Measurements from ENCODE around the gene KCNMA1. TPM values are rescaled to one million over a fixed set of nuclear protein-coding genes. Genes with fewer than 3 reads are reported as not detected.

KCNMA1 gene
- polyA plus RNA-seq, 1 donor from 2014 or later, result 60.8 TPM

- Histone ChIP-seq H3K27ac (ENCODE audit: low read length) (peak overlapping the region; percentile 83), H3K9me2 (ENCODE audit: insufficient read depth, low read length) (no peaks in the 10 kb centered on the region), H3K79me2 (replicated peaks; ENCODE audit: insufficient read depth, low read length) (no peaks in the 10 kb centered on the region), H3K4me2 (ENCODE audit: low read length) (peak overlapping the region; percentile 8), H3K9ac (ENCODE audit: low read length) (peak overlapping the region; percentile 55), H3F3A (ENCODE audit: insufficient read depth, low read length, poor library complexity, severe bottlenecking) (no peaks in the 10 kb centered on the region), H3K4me3 (ENCODE audit: low read length) (peak overlapping the region; percentile 28), H2AFZ (ENCODE audit: low read depth, low read length) (peak overlapping the region; percentile 5), H3K9me3 (ENCODE audit: low read length) (no peaks in the 10 kb centered on the region), H3K27me3 (ENCODE audit: insufficient read depth, low read depth, low read length) (no peaks in the 10 kb centered on the region), H3K36me3 (ENCODE audit: insufficient read depth, low read length) (no peaks in the 10 kb centered on the region), H4K20me1 (ENCODE audit: insufficient read depth) (no peaks in the 10 kb centered on the region)
- TF ChIP-seq EP300 (conservative IDR thresholded peaks at IDR 0.05; ENCODE audit: poor library complexity, severe bottlenecking), result no peak
- TF ChIP-seq, protein P1, sequence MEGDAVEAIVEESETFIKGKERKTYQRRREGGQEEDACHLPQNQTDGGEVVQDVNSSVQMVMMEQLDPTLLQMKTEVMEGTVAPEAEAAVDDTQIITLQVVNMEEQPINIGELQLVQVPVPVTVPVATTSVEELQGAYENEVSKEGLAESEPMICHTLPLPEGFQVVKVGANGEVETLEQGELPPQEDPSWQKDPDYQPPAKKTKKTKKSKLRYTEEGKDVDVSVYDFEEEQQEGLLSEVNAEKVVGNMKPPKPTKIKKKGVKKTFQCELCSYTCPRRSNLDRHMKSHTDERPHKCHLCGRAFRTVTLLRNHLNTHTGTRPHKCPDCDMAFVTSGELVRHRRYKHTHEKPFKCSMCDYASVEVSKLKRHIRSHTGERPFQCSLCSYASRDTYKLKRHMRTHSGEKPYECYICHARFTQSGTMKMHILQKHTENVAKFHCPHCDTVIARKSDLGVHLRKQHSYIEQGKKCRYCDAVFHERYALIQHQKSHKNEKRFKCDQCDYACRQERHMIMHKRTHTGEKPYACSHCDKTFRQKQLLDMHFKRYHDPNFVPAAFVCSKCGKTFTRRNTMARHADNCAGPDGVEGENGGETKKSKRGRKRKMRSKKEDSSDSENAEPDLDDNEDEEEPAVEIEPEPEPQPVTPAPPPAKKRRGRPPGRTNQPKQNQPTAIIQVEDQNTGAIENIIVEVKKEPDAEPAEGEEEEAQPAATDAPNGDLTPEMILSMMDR (IDR thresholded peaks at IDR 0.05; ENCODE audit: poor library complexity, severe bottlenecking), result no peak
- no peak for TF ChIP-seq EZH2 (IDR thresholded peaks at IDR 0.05; ENCODE audit: borderline replicate concordance, insufficient read depth, low read length, poor library complexity, severe bottlenecking)
- TF ChIP-seq TAF1 (IDR thresholded peaks at IDR 0.05; ENCODE audit: low read depth), result no peak
- no peak for TF ChIP-seq MXI1 (conservative IDR thresholded peaks at IDR 0.05; ENCODE audit: poor library complexity, severe bottlenecking)
- TF ChIP-seq, protein P2, sequence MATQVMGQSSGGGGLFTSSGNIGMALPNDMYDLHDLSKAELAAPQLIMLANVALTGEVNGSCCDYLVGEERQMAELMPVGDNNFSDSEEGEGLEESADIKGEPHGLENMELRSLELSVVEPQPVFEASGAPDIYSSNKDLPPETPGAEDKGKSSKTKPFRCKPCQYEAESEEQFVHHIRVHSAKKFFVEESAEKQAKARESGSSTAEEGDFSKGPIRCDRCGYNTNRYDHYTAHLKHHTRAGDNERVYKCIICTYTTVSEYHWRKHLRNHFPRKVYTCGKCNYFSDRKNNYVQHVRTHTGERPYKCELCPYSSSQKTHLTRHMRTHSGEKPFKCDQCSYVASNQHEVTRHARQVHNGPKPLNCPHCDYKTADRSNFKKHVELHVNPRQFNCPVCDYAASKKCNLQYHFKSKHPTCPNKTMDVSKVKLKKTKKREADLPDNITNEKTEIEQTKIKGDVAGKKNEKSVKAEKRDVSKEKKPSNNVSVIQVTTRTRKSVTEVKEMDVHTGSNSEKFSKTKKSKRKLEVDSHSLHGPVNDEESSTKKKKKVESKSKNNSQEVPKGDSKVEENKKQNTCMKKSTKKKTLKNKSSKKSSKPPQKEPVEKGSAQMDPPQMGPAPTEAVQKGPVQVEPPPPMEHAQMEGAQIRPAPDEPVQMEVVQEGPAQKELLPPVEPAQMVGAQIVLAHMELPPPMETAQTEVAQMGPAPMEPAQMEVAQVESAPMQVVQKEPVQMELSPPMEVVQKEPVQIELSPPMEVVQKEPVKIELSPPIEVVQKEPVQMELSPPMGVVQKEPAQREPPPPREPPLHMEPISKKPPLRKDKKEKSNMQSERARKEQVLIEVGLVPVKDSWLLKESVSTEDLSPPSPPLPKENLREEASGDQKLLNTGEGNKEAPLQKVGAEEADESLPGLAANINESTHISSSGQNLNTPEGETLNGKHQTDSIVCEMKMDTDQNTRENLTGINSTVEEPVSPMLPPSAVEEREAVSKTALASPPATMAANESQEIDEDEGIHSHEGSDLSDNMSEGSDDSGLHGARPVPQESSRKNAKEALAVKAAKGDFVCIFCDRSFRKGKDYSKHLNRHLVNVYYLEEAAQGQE (IDR thresholded peaks at IDR 0.05; ENCODE audit: borderline replicate concordance), result no peak
- TF ChIP-seq RAD21 (conservative IDR thresholded peaks at IDR 0.05), result no peak
- no peak for TF ChIP-seq SMC3 (conservative IDR thresholded peaks at IDR 0.05; ENCODE audit: poor library complexity)
- no peak for TF ChIP-seq POLR2AphosphoS5 (IDR thresholded peaks at IDR 0.05)
These were observed 123.8 kb downstream of the KCNMA1 start for GRCh38 chr10:77513781-77514331.

DNA sequence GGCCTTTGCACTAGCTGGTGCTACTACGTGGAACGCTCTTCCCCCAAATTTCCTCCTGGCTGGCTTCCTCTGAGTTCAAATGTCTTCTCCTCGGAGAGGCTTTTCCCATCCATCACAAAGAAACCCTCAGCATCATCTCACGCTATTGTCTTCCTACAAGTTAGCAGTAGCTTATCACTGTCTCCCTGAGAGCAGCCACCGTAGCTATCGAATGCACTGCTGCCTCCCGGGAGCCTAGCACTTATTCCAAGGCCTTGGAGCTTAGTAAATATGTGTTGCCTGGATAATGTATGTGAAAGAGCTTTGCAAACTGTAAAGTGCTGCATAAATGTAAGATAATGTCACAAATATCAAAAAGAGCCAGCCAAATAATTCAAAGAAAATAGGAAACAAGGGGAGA lies 124.4 kb downstream of the KCNMA1 start:
- peak; percentile 59 for TF ChIP-seq TAF1 (IDR thresholded peaks at IDR 0.05; ENCODE audit: low read depth)
- TF ChIP-seq, protein P1 (IDR thresholded peaks at IDR 0.05; ENCODE audit: poor library complexity, severe bottlenecking), result no peak
- peak; percentile 48 for TF ChIP-seq POLR2AphosphoS5 (IDR thresholded peaks at IDR 0.05)
- TF ChIP-seq SMC3 (conservative IDR thresholded peaks at IDR 0.05; ENCODE audit: poor library complexity), result no peak
- peak; percentile 19 for TF ChIP-seq RAD21 (conservative IDR thresholded peaks at IDR 0.05)
- TF ChIP-seq, protein P2 (IDR thresholded peaks at IDR 0.05; ENCODE audit: borderline replicate concordance), result peak; percentile 90
- TF ChIP-seq EP300 (conservative IDR thresholded peaks at IDR 0.05; ENCODE audit: poor library complexity, severe bottlenecking), result peak; percentile 50
- no peak for TF ChIP-seq EZH2 (IDR thresholded peaks at IDR 0.05; ENCODE audit: borderline replicate concordance, insufficient read depth, low read length, poor library complexity, severe bottlenecking)
- no peaks in the 10 kb centered on the region for H3K9me3 ChIP-seq (ENCODE audit: low read length)
- peak overlapping the region; percentile 8 for H3K4me2 ChIP-seq (ENCODE audit: low read length)
- no peaks in the 10 kb centered on the region for H3K9me2 ChIP-seq (ENCODE audit: insufficient read depth, low read length)
- peak overlapping the region; percentile 5 for H2AFZ ChIP-seq (ENCODE audit: low read depth, low read length)
- no peaks in the 10 kb centered on the region for H3K79me2 ChIP-seq (replicated peaks; ENCODE audit: insufficient read depth, low read length)
- no peaks in the 10 kb centered on the region for H3K27me3 ChIP-seq (ENCODE audit: insufficient read depth, low read depth, low read length)
- peak overlapping the region; percentile 28 for H3K4me3 ChIP-seq (ENCODE audit: low read length)
- no peaks in the 10 kb centered on the region for H3F3A ChIP-seq (ENCODE audit: insufficient read depth, low read length, poor library complexity, severe bottlenecking)
- H4K20me1 ChIP-seq (ENCODE audit: insufficient read depth), result no peaks in the 10 kb centered on the region
- H3K36me3 ChIP-seq (ENCODE audit: insufficient read depth, low read length), result no peaks in the 10 kb centered on the region
- H3K27ac ChIP-seq (ENCODE audit: low read length), result peak overlapping the region; percentile 83
- H3K9ac ChIP-seq (ENCODE audit: low read length), result peak overlapping the region; percentile 55

Measured in neural cell (in vitro differentiated cells).